ENCODE results near the gene SULT1E1. TPM values are rescaled to one million over a fixed set of nuclear protein-coding genes. Genes with fewer than 3 reads are reported as not detected.

The SULT1E1 gene
- total RNA-seq, 4 donors from 2014 or later: not detected

- no peaks in the 10 kb centered on the region for H3K9me3 ChIP-seq
- H3K27ac ChIP-seq: no peak overlapping the region
- DNase-seq (no peak), ATAC-seq (no peak)
- intact Hi-C loops (cut with DNase I; ENCODE audit: low total_unique reads) (no loop called here), in situ Hi-C loops (cut with MboI; ENCODE audit: low sequenced_read_pairs in 4 of 4) (no loop called here)
- TF ChIP-seq POLR2A (IDR thresholded peaks at IDR 0.05) (no peak), CTCF (IDR thresholded peaks at IDR 0.05 in 4 of 5, conservative IDR thresholded peaks at IDR 0.05 in 1 of 5) (no peak)
- H3K4me1 ChIP-seq: no peaks in the 10 kb centered on the region
- H3K36me3 ChIP-seq: no peaks in the 10 kb centered on the region
- no peak overlapping the region for H3K4me3 ChIP-seq
- H3K27me3 ChIP-seq: no peaks in the 10 kb centered on the region
Observed at GRCh38 chr4:69861756-69862155, 1.8 kb upstream of the SULT1E1 start.

- Histone ChIP-seq H3K27ac (no peak overlapping the region), H3K27me3 (no peaks in the 10 kb centered on the region), H3K4me3 (no peak overlapping the region), H3K4me1 (no peaks in the 10 kb centered on the region), H3K9me3 (no peaks in the 10 kb centered on the region), H3K36me3 (no peaks in the 10 kb centered on the region)
- DNase-seq: no peak
- in situ Hi-C loops (cut with MboI; ENCODE audit: low sequenced_read_pairs in 4 of 4): no loop called here
- TF ChIP-seq CTCF (IDR thresholded peaks at IDR 0.05 in 4 of 5, conservative IDR thresholded peaks at IDR 0.05 in 1 of 5) (no peak), POLR2A (IDR thresholded peaks at IDR 0.05) (no peak)
- intact Hi-C loops (cut with DNase I; ENCODE audit: low total_unique reads): no loop called here
- ATAC-seq: no peak
Observed at GRCh38 chr4:69860521-69861298, 765 bp upstream of the SULT1E1 start.

- Histone ChIP-seq H3K36me3 (no peaks in the 10 kb centered on the region), H3K4me1 (no peaks in the 10 kb centered on the region), H3K27me3 (no peaks in the 10 kb centered on the region), H3K27ac (no peak overlapping the region), H3K9me3 (no peaks in the 10 kb centered on the region), H3K4me3 (no peak overlapping the region)
- intact Hi-C loops (cut with DNase I; ENCODE audit: low total_unique reads): loop anchor here (10.0 kb wide), 1 partner anchor 1896 kb away; no protein-coding TSS in a partner anchor
- no peak for DNase-seq
- TF ChIP-seq POLR2A (IDR thresholded peaks at IDR 0.05): no peak
- no peak for TF ChIP-seq CTCF (IDR thresholded peaks at IDR 0.05 in 4 of 5, conservative IDR thresholded peaks at IDR 0.05 in 1 of 5)
- no peak for ATAC-seq
- in situ Hi-C loops (cut with MboI; ENCODE audit: low sequenced_read_pairs in 4 of 4): no loop called here
Observed at GRCh38 chr4:69859140-69859685, 732 bp downstream of the SULT1E1 start.

GRCh38 chr4:69858690-69859089, 1.3 kb downstream of the SULT1E1 start:
- intact Hi-C loops (cut with DNase I; ENCODE audit: low total_unique reads): loop anchor here (10.0 kb wide), 1 partner anchor 1896 kb away; no protein-coding TSS in a partner anchor
- in situ Hi-C loops (cut with MboI; ENCODE audit: low sequenced_read_pairs in 4 of 4): no loop called here
- Histone ChIP-seq H3K4me1 (no peaks in the 10 kb centered on the region), H3K27ac (no peak overlapping the region), H3K36me3 (no peaks in the 10 kb centered on the region), H3K4me3 (no peak overlapping the region), H3K27me3 (no peaks in the 10 kb centered on the region), H3K9me3 (no peaks in the 10 kb centered on the region)
- ATAC-seq (no peak), DNase-seq (no peak)
- TF ChIP-seq POLR2A (IDR thresholded peaks at IDR 0.05) (no peak), CTCF (IDR thresholded peaks at IDR 0.05 in 4 of 5, conservative IDR thresholded peaks at IDR 0.05 in 1 of 5) (no peak)
